Activated naive CD8-positive, alpha-beta T cell treated with anti-CD3 and anti-CD28 coated beads, Interleukin-2, amount 10 ng/mL, durations not matched to agents 7 days and 5 days (primary cell): Measurements from ENCODE around the gene SLC49A4. TPM values are rescaled to one million over a fixed set of nuclear protein-coding genes. Genes with fewer than 3 reads are reported as not detected.

ENCODE experiments used
- ATAC-seq: fragments of 150-1000 bp; cut with Tn5 transposase; one replicate; pipeline ENCODE4 v1.10.0; 2021; ENCODE audit warnings: low read depth, moderate library complexity
- POLR2A ChIA-PET: fragments of 350-600 bp; sonication (Branson Sonifier 250); formaldehyde crosslinking; loops from one replicate; lab custom pipeline; 2021; ENCODE audit warnings: antibody characterized with exemption; lab: Charles Lee
- DNase-seq: peaks from one replicate; pipeline ENCODE4 v3.0.0; 2021
- H3K27ac Mint-ChIP-seq: one replicate; pipeline ENCODE4 v1.8.0; 2022; ENCODE audit warnings: mild to moderate bottlenecking, mixed read lengths
- H3K27me3 Mint-ChIP-seq: one replicate; pipeline ENCODE4 v1.8.0; 2022; ENCODE audit warnings: mild to moderate bottlenecking, moderate library complexity, mixed read lengths
- H3K36me3 Mint-ChIP-seq: one replicate; pipeline ENCODE4 v1.8.0; 2021; ENCODE audit warnings: mild to moderate bottlenecking, mixed read lengths
- H3K4me1 Mint-ChIP-seq: one replicate; pipeline ENCODE4 v1.8.0; 2021; ENCODE audit warnings: mixed read lengths
- H3K4me3 Mint-ChIP-seq: one replicate; pipeline ENCODE4 v1.8.0; 2022; ENCODE audit warnings: mild to moderate bottlenecking, moderate library complexity, mixed read lengths
- H3K9me3 Mint-ChIP-seq: one replicate; pipeline ENCODE4 v1.8.0; 2021; ENCODE audit warnings: mixed read lengths
- total RNA-seq, 2 experiments: library from RNA; stranded (reverse); gene quantifications; one replicate each; pipeline ENCODE4 v1.2.3, GENCODE V29; 2021

Gene SLC49A4
- total RNA-seq, 2 experiments from 2014 or later: 3.2 to 3.4 TPM

DNA sequence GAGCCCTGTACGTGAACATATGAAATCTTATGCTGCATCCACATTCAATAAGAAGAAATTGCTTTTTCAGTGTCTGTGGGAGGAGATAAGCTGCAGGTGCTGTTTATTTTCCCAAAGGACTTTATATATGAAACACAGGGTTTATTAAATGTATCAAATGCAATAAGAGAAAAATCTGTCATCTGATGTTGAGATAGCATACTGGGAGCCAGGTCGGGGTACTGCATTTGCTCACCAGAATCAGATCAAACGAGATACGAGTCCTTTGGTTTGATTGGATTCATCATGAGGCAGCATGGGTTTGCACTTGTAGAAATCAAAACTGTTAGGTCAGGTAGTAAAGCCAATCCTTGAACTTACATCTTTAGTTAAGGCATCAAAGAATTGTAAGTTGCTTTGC is 91.4 kb downstream of the SLC49A4 start:
- Mint-ChIP-seq H3K4me3 (no peak overlapping the region), H3K36me3 (no peaks in the 10 kb centered on the region), H3K27me3 (peaks cover 6% of the 10 kb centered on the region), H3K4me1 (peaks cover 13% of the 10 kb centered on the region), H3K9me3 (no peaks in the 10 kb centered on the region), H3K27ac (no peak overlapping the region)
- POLR2A ChIA-PET: no interaction called here
- DNase-seq (no peak), ATAC-seq (no peak)

- H3K27me3 Mint-ChIP-seq: peaks cover 6% of the 10 kb centered on the region
Observed at GRCh38 chr3:122886946-122887345, 92.1 kb downstream of the SLC49A4 start.

DNA sequence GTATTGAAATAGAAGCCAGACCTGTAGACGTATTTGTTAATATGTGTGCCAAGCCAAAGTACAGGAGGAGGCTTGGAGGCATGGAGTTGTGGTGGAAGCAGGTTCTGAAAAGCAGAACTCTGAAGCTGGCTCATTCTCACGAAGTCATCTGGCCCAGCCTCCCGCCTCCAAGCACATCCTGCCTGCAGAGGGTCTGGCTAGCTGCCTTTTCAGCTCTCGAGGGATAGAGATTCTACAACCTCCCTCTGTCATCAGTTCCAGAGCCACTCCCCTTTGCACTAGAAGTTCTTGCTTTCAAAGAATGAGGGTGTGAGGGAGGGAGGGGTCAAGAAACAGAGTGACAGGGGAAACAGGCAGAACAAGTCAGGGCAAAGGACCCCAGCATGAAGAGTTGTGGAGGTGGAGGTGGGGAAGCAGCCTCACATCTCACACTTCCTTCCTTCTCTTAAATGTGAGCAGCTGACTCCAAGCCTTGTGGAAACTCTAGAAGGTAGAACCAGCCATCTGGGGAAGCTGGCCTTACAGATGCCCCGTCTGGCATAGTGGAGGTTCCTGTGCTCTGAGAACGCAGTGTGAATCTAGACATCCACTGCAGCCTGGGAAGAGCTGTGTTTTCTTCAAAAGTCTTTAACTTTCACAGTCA is 95.3 kb downstream of the SLC49A4 start:
- no peaks in the 10 kb centered on the region for H3K9me3 Mint-ChIP-seq
- H3K27ac Mint-ChIP-seq: peak overlapping the region; percentile 17
- peak overlapping the region; percentile 48 for H3K4me3 Mint-ChIP-seq
- peaks cover 6% of the 10 kb centered on the region for H3K27me3 Mint-ChIP-seq
- H3K36me3 Mint-ChIP-seq: peaks cover 2% of the 10 kb centered on the region
- DNase-seq: no peak
- ATAC-seq: peak; percentile 84
- POLR2A ChIA-PET: no interaction called here
- peaks cover 32% of the 10 kb centered on the region for H3K4me1 Mint-ChIP-seq

More at GRCh38 chr3:122886946-122887345, 92.1 kb downstream of the SLC49A4 start:
- Mint-ChIP-seq H3K9me3 (no peaks in the 10 kb centered on the region), H3K4me3 (no peak overlapping the region), H3K27ac (no peak overlapping the region), H3K36me3 (no peaks in the 10 kb centered on the region), H3K4me1 (peaks cover 13% of the 10 kb centered on the region)
- ATAC-seq (no peak), DNase-seq (no peak)
- POLR2A ChIA-PET: interaction anchor here (0.6 kb wide), 1 partner anchor 132 kb away, joined by 3 read pairs; no protein-coding TSS in a partner anchor

GRCh38 chr3:122890720-122891220 is 95.9 kb downstream of the SLC49A4 start:
- Mint-ChIP-seq H3K27ac (no peak overlapping the region), H3K4me3 (no peak overlapping the region), H3K36me3 (peaks cover 2% of the 10 kb centered on the region), H3K27me3 (peaks cover 5% of the 10 kb centered on the region), H3K9me3 (no peaks in the 10 kb centered on the region), H3K4me1 (peaks cover 32% of the 10 kb centered on the region)
- DNase-seq (no peak), ATAC-seq (no peak)
- POLR2A ChIA-PET: no interaction called here

DNA sequence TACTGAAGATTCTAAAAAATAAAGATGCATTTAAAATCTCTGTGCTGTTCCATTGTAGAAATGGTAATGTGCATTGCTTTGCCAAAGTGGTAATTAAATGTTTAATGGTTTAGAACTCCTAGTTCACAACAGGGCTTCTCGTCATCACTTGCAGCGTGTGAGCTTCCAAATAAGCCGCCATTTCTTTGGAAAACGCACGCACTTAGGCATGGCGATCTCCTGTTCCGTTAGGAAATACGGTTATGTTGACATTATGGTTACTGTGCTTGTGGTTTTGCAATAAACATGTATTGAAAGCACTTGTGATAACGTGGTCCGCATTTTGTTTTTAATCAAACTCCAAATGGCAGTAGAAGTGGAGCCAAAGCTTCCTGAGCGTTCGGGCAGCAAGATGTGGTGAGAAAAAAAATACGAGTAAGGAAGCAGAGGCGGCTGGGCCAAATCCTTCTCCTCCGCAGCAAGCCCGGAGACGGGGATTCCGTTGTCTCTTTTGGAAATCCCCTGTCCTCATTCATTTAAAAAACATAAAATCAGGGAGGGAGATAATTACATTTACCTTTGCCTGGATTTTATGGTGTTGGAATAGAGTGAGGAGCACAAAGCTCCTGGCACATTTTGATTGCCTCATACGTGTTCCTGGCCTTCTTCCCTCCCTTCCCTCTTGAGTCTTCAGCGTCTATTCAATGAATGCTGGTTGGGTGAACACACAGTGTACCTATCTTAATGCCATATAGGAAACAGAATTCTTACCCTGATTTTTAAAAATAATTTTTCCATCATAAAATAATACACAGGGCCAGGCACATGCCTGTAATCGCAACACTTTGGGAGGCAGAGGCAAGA is 97.5 kb downstream of the SLC49A4 start:
- peaks cover 2% of the 10 kb centered on the region for H3K36me3 Mint-ChIP-seq
- POLR2A ChIA-PET: interaction anchor here (0.7 kb wide), 1 partner anchor 8 kb away, joined by 4 read pairs; no protein-coding TSS in a partner anchor
- H3K4me1 Mint-ChIP-seq: peaks cover 32% of the 10 kb centered on the region
- no peak overlapping the region for H3K4me3 Mint-ChIP-seq
- no peak overlapping the region for H3K27ac Mint-ChIP-seq
- DNase-seq (no peak), ATAC-seq (no peak)
- H3K9me3 Mint-ChIP-seq: no peaks in the 10 kb centered on the region
- H3K27me3 Mint-ChIP-seq: peaks cover 16% of the 10 kb centered on the region

DNA sequence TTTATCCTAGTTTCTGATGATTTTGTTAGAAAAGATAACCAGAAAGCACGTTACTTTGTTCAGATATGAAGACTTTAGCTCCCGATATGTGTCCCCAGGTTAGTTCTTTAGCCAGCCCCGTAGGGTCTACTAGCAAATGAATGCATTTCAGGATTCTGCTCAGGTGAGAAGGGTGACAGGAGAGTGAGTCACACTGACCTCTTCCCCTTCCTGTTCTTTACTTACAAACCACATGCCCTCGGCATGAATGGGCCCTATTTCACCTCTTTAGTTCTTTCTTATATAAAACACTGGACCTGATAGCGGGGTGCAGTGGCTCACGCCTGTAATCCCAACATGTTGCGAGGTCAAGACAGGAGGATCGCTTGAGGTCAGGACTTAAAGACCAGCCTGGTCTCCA is 98.4 kb downstream of the SLC49A4 start:
- Mint-ChIP-seq H3K9me3 (no peaks in the 10 kb centered on the region), H3K27me3 (peaks cover 21% of the 10 kb centered on the region), H3K4me1 (peaks cover 32% of the 10 kb centered on the region), H3K27ac (no peak overlapping the region), H3K4me3 (peak overlapping the region; percentile 40), H3K36me3 (peaks cover 2% of the 10 kb centered on the region)
- POLR2A ChIA-PET: no interaction called here
- ATAC-seq: peak; percentile 77
- no peak for DNase-seq

DNA sequence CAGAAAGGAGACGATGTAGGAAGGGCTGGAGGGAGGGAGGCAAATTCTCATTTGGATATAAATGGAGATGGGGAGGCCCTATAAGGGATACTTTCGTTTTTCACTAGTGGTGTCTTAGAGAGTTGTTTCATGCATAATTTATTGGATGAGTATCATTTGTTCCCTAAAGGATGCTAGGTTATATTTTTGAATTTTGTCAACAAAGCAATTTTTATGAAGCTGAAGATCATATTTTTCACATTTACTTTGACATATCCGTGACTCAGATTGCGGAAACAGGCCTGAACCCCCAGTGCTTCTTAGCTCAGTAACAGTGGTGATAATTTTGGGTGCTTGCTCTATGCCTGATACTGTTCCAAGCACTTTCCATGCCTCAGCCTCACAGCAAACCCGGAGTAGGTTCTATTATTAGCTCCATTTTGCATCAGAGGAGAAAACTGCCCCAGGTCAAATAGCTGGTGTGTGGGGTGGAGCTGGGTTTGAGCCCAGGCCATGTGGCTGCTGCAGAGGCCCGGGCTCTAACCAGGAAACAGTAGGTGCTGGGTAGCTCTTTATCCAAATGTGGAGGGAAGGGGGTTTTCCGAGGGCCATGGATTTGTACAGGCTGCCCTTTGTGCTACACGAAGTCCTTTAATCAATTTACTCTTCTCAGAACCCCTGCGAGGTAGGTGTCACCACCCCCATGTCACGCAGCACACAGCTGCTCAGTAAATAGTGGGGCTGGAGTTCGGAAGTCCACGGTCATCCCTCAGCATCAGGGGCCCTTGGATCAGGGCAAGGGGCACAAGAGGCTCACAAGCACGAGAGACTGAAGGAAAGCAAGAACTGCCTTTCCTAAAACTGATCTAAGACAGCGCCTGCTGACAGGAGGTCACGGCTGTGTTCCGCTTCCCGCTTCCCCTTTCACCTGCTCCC is 99.1 kb downstream of the SLC49A4 start:
- Mint-ChIP-seq H3K4me1 (peaks cover 32% of the 10 kb centered on the region), H3K9me3 (no peaks in the 10 kb centered on the region), H3K27ac (no peak overlapping the region), H3K4me3 (peak overlapping the region; percentile 40), H3K36me3 (peaks cover 2% of the 10 kb centered on the region), H3K27me3 (peaks cover 28% of the 10 kb centered on the region)
- no peak for DNase-seq
- POLR2A ChIA-PET: no interaction called here
- no peak for ATAC-seq

- DNase-seq (no peak), ATAC-seq (no peak)
- no peaks in the 10 kb centered on the region for H3K9me3 Mint-ChIP-seq
- peaks cover 45% of the 10 kb centered on the region for H3K27me3 Mint-ChIP-seq
- no peak overlapping the region for H3K27ac Mint-ChIP-seq
- POLR2A ChIA-PET: no interaction called here
- no peak overlapping the region for H3K4me3 Mint-ChIP-seq
- peaks cover 11% of the 10 kb centered on the region for H3K4me1 Mint-ChIP-seq
- no peaks in the 10 kb centered on the region for H3K36me3 Mint-ChIP-seq
Observed at GRCh38 chr3:122898298-122898697, 103.4 kb downstream of the SLC49A4 start.

- Mint-ChIP-seq H3K27ac (no peak overlapping the region), H3K9me3 (peaks cover 3% of the 10 kb centered on the region), H3K4me3 (no peak overlapping the region), H3K4me1 (no peaks in the 10 kb centered on the region), H3K36me3 (no peaks in the 10 kb centered on the region), H3K27me3 (peaks cover 54% of the 10 kb centered on the region)
- ATAC-seq (no peak), DNase-seq (no peak)
- POLR2A ChIA-PET: no interaction called here
Observed at GRCh38 chr3:122902326-122902725, 107.5 kb downstream of the SLC49A4 start.

GRCh38 chr3:122903171-122903570 is 108.3 kb downstream of the SLC49A4 start:
- POLR2A ChIA-PET: no interaction called here

DNA sequence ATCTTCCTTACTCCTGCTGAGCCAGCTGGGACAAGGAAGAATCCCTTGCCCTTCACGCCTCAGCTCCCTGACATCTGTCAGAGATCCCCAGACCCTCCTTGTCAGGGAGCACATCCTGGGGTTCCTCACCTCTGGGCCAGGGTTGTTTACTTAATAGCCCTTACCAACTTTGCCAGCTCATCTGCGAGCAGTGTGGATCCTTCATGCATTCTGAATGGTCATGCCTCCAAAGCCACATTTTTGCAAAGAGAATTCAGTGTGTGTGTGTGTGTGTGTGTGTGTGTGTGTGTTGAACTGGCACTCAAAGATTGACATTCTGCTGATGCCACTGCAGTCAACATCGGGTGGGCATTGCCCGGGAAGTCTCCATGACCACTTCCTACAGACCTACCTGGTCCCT is 112.6 kb downstream of the SLC49A4 start:
- DNase-seq (no peak), ATAC-seq (no peak)
- Mint-ChIP-seq H3K27me3 (peaks cover 45% of the 10 kb centered on the region), H3K9me3 (peaks cover 3% of the 10 kb centered on the region), H3K36me3 (no peaks in the 10 kb centered on the region), H3K4me3 (no peak overlapping the region), H3K27ac (no peak overlapping the region), H3K4me1 (no peaks in the 10 kb centered on the region)
- POLR2A ChIA-PET: interaction anchor here (0.7 to 1.5 kb wide), 2 partner anchors 14 to 102 kb away, joined by 3 to 5 read pairs; no protein-coding TSS in a partner anchor

More at GRCh38 chr3:122903171-122903570, 108.3 kb downstream of the SLC49A4 start:
- Mint-ChIP-seq H3K36me3 (no peaks in the 10 kb centered on the region), H3K4me3 (no peak overlapping the region), H3K27ac (no peak overlapping the region), H3K27me3 (peaks cover 49% of the 10 kb centered on the region), H3K9me3 (peaks cover 3% of the 10 kb centered on the region), H3K4me1 (no peaks in the 10 kb centered on the region)
- no peak for ATAC-seq
- no peak for DNase-seq

- DNase-seq: no peak
- H3K9me3 Mint-ChIP-seq: peaks cover 3% of the 10 kb centered on the region
- no peak overlapping the region for H3K4me3 Mint-ChIP-seq
- ATAC-seq: no peak
- no peaks in the 10 kb centered on the region for H3K4me1 Mint-ChIP-seq
- POLR2A ChIA-PET: no interaction called here
- no peak overlapping the region for H3K27ac Mint-ChIP-seq
- no peaks in the 10 kb centered on the region for H3K36me3 Mint-ChIP-seq
- H3K27me3 Mint-ChIP-seq: peaks cover 39% of the 10 kb centered on the region
Observed at GRCh38 chr3:122908251-122908650, 113.4 kb downstream of the SLC49A4 start.

DNA sequence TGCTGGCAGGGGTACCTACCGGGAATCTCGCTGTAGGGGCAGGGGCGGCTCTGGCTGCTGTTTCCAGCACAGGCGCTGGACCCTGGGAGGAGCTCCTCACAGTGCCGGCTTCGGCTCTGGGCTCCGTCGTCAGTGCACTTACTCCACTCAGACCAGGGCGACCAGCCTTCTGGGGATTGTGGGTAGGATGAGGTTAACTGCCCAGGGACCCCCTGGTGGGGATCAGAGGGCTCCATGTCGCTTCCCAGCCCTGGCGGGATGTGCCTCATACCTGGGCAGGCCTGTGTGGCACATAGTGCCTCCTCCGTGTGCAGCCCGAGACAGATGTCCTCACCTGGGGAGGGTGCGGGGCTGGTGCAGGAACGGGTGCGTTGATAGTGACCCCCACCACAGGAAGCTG is 117.0 kb downstream of the SLC49A4 start:
- H3K27me3 Mint-ChIP-seq: peaks cover 38% of the 10 kb centered on the region
- H3K9me3 Mint-ChIP-seq: no peaks in the 10 kb centered on the region
- ATAC-seq (no peak), DNase-seq (no peak)
- peaks cover 6% of the 10 kb centered on the region for H3K4me1 Mint-ChIP-seq
- POLR2A ChIA-PET: no interaction called here
- no peaks in the 10 kb centered on the region for H3K36me3 Mint-ChIP-seq
- H3K27ac Mint-ChIP-seq: no peak overlapping the region
- H3K4me3 Mint-ChIP-seq: no peak overlapping the region
